Ovary (tissue), 9 donors: ENCODE measurements around the gene CDH1. TPM values are rescaled to one million over a fixed set of nuclear protein-coding genes. Genes with fewer than 3 reads are reported as not detected.

Experiments used
- DNase-seq, 5 donors: peaks; one replicate each; pipeline ENCODE4 v3.0.0-alpha.2; 2019 to 2020
- H3K27ac ChIP-seq, 2 donors: fragments of 200-600 bp; one replicate each; pipeline versions ENCODE4 v1.5.1 to v1.8.0; 2019 to 2022
- H3K27me3 ChIP-seq: fragments of 200-600 bp; one replicate; pipeline ENCODE4 v1.8.0; 2022
- H3K36me3 ChIP-seq: fragments of 200-600 bp; sonication (generic); one replicate; pipeline ENCODE4 v1.5.1; 2019
- H3K4me1 ChIP-seq: one replicate; pipeline ENCODE4 v1.8.1; 2013; ENCODE audit warnings: mild to moderate bottlenecking, moderate library complexity; ENCODE audit not compliant: insufficient read depth
- H3K4me3 ChIP-seq: fragments of 200-600 bp; sonication (generic); one replicate; pipeline ENCODE4 v1.5.1; 2017
- H3K9me3 ChIP-seq, 2 donors: fragments of 200-600 bp in 1 of 2; sonication (generic) in 1 of 2; one replicate each; pipeline versions ENCODE4 v1.5.1 to v1.8.1; 2013 to 2019; ENCODE audit warnings: mild to moderate bottlenecking in 1 of 2, moderate library complexity in 1 of 2
- CTCF ChIP-seq, 3 donors: fragments of 450-650 bp in 2 of 3; fragments of 200-600 bp in 1 of 3; IDR thresholded peaks; one replicate each; pipeline versions ENCODE4 v1.5.1 to v1.8.0; 2016 to 2022; ENCODE audit warnings: antibody characterized with exemption in 3 of 3, mild to moderate bottlenecking in 1 of 3
- EP300 ChIP-seq: sonication (generic); formaldehyde crosslinking; IDR thresholded peaks from one replicate; pipeline ENCODE4 v1.6.1; 2017; ENCODE audit warnings: antibody characterized with exemption
- POLR2A ChIP-seq: fragments of 450-650 bp; IDR thresholded peaks from one replicate; pipeline ENCODE4 v1.6.1; 2017; ENCODE audit warnings: antibody characterized with exemption, mild to moderate bottlenecking, moderate library complexity
- WGBS, 3 donors: extraction: QIAGEN DNeasy Blood & Tissue Kit in 1 of 3; methylation state at CpG; one replicate each; pipeline versions ENCODE4 v1.1.5 to v1.1.7; 2013 to 2017; 5-methylcytosine and 5-hydroxymethylcytosine counted together
- intact Hi-C, 4 donors: fragments of 100-400 bp; cut with DNase I; formaldehyde crosslinking; loops; one replicate each; pipeline versions ENCODE4 v1.11.0 to v1.15.1; 2022 to 2023
- polyA plus RNA-seq, 2 donors: library from polyadenylated mRNA; stranded (reverse); fragments of 200-250 nt in 1 of 2; fragments of 350-450 nt in 1 of 2; fragmentation: Illumina TruSeq in 1 of 2; extraction: RNeasy Lipid Tissue Mini Kit (QIAGEN cat#74804) in 1 of 2; gene quantifications; one replicate each; pipeline ENCODE4 v1.2.3, GENCODE V29; 2013 to 2014
- total RNA-seq, 7 donors: library from RNA; depleted of rRNA in 2 of 7; stranded (reverse); fragments of >200 nt in 2 of 7; fragmentation: NEBNext Ultra II Directional in 3 of 7; extraction: Animal tissue kit (Norgen Biotek cat#: 25700) in 3 of 7; gene quantifications; one replicate each; pipeline versions ENCODE4 v1.1.0 to v1.2.4, GENCODE V29; 2016 to 2023
- donor health status: DM: no; HTN: no; CAD: no; lungs with moderate emphysema.
- donor health status: DM: no; HTN: no; CAD: no.
- donor health status: Bipolar disorder and iron deficiency.
- donor health status: DM: yes; HTN: yes; CAD: no.
- donor health status: DM: no; HTN: no; CAD: no.
- donor health status: DM: yes; HTN: yes; CAD: no.

Gene CDH1
- total and polyA plus RNA-seq, 9 donors, result 1.1 to 118 (median 9.1) TPM

GRCh38 chr16:68722119-68723024, 14.7 kb upstream of the CDH1 start:
- Histone ChIP-seq H3K4me1 (no peaks in the 10 kb centered on the region), H3K36me3 (no peaks in the 10 kb centered on the region), H3K27ac (no peak overlapping the region), H3K27me3 (no peaks in the 10 kb centered on the region), H3K4me3 (no peak overlapping the region), H3K9me3 (no peaks in the 10 kb centered on the region)
- intact Hi-C loops, result no loop called here
- DNase-seq, result no peak
- no peak for TF ChIP-seq EP300
- no peak for TF ChIP-seq POLR2A
- no peak for TF ChIP-seq CTCF (IDR thresholded peaks at IDR 0.05)
- 79 to 80% (median 80%) methylated on average over 12 of the region's 12 CpGs for WGBS, 3 donors

DNA sequence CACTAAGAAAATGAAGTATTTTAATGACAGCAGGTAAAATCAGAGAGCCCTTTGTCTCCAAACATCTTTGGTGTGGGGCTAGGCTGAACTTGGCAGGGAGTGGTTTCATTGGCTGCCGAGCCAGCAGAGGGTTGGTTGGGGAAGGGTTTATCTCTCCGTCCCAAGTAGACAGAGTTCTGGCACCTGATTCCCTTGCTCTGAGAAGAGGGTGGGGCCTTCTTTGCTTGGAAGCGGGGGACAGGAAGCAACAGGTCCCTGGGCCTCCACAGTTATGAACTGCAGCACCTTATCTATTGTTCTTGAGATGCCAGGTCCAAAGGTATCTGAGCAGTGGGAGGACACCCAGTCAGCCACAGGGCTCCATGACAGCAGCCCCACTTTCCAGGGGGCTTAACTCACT, 12.3 kb upstream of the CDH1 start:
- WGBS, 3 donors, result 61 to 68% (median 65%) methylated on average over 3 of the region's 3 CpGs
- no peak for DNase-seq
- Histone ChIP-seq H3K27me3 (no peaks in the 10 kb centered on the region), H3K4me3 (no peak overlapping the region), H3K4me1 (no peaks in the 10 kb centered on the region), H3K9me3 (no peaks in the 10 kb centered on the region), H3K27ac (no peak overlapping the region), H3K36me3 (no peaks in the 10 kb centered on the region)
- intact Hi-C loops, result loop anchor here in 1 of 4 donors (5.0 kb wide), 1 partner anchor 1212 kb away; no protein-coding TSS in a partner anchor
- TF ChIP-seq POLR2A (no peak), EP300 (no peak), CTCF (IDR thresholded peaks at IDR 0.05) (no peak)

GRCh38 chr16:68728523-68728922, 8.6 kb upstream of the CDH1 start:
- H3K36me3 ChIP-seq, result no peaks in the 10 kb centered on the region
- H3K27me3 ChIP-seq, result no peaks in the 10 kb centered on the region
- TF ChIP-seq EP300 (no peak), CTCF (IDR thresholded peaks at IDR 0.05) (no peak), POLR2A (no peak)
- no peak overlapping the region for H3K4me3 ChIP-seq
- H3K9me3 ChIP-seq, result no peaks in the 10 kb centered on the region
- H3K4me1 ChIP-seq, result no peaks in the 10 kb centered on the region
- intact Hi-C loops, result loop anchor here in 1 of 4 donors (5.0 kb wide), 1 partner anchor 1216 kb away; no protein-coding TSS in a partner anchor
- no peak for DNase-seq
- H3K27ac ChIP-seq, result no peak overlapping the region
- 89 to 98% (median 94%) methylated on average over 4 of the region's 4 CpGs for WGBS, 3 donors

- Histone ChIP-seq H3K4me1 (no peaks in the 10 kb centered on the region), H3K27me3 (no peaks in the 10 kb centered on the region), H3K9me3 (no peaks in the 10 kb centered on the region), H3K4me3 (no peak overlapping the region), H3K36me3 (no peaks in the 10 kb centered on the region), H3K27ac (no peak overlapping the region)
- WGBS, 3 donors, result 33 to 64% (median 46%) methylated on average over 3 of the region's 3 CpGs
- TF ChIP-seq CTCF (IDR thresholded peaks at IDR 0.05) (no peak), EP300 (no peak), POLR2A (no peak)
- no peak for DNase-seq
- intact Hi-C loops, result no loop called here
Measured at GRCh38 chr16:68731637-68732036, 5.5 kb upstream of the CDH1 start.
